Tibial artery (tissue), 4 donors: Measurements from ENCODE around the gene PTPRR.

Experiments used
- DNase-seq, 2 donors: peaks; one replicate each; pipeline ENCODE4 v3.0.0-alpha.2; 2019
- H3K27ac ChIP-seq, 2 donors: fragments of 200-600 bp; sonication (generic) in 1 of 2; 1 replicate in 1 of 2; 2 replicates in 1 of 2; pipeline ENCODE4 v1.5.1; 2018 to 2019; ENCODE audit warnings: mild to moderate bottlenecking in 1 of 2
- H3K27me3 ChIP-seq, 2 donors: fragments of 200-600 bp; sonication (generic) in 1 of 2; one replicate each; pipeline versions ENCODE4 v1.5.1 to v1.6.0; 2016 to 2019
- H3K36me3 ChIP-seq, 3 donors: fragments of 200-600 bp; sonication (generic) in 2 of 3; one replicate each; pipeline ENCODE4 v1.5.1; 2016 to 2019; ENCODE audit warnings: mild to moderate bottlenecking in 2 of 3
- H3K4me1 ChIP-seq, 4 donors: fragments of 200-600 bp; sonication (generic) in 2 of 4; 1 replicate in 3 of 4; 2 replicates in 1 of 4; pipeline ENCODE4 v1.5.1; 2016 to 2019
- H3K4me3 ChIP-seq, 2 donors: fragments of 200-600 bp; sonication (generic) in 1 of 2; 1 replicate in 1 of 2; 2 replicates in 1 of 2; pipeline ENCODE4 v1.5.1; 2018 to 2019; ENCODE audit warnings: mild to moderate bottlenecking in 2 of 2
- H3K9me3 ChIP-seq, 3 donors: fragments of 200-600 bp; sonication (generic) in 1 of 3; one replicate each; pipeline ENCODE4 v1.5.1; 2016 to 2019
- CTCF ChIP-seq, 2 experiments: fragments of 200-600 bp in 1 of 2; fragments of 450-650 bp in 1 of 2; IDR thresholded peaks; one replicate each; pipeline ENCODE4 v1.5.1; 2017 to 2019; ENCODE audit warnings: antibody characterized with exemption in 2 of 2, mild to moderate bottlenecking in 1 of 2, moderate library complexity in 1 of 2
- intact Hi-C: fragments of 100-400 bp; cut with DNase I; formaldehyde crosslinking; loops from one replicate; pipeline ENCODE4 v1.15.0; 2023; ENCODE audit warnings: low total_unique reads

PTPRR gene

GRCh38 chr12:70849265-70849960 is 71.1 kb downstream of the PTPRR start:
- Histone ChIP-seq H3K27ac (no peak overlapping the region), H3K4me3 (no peak overlapping the region), H3K27me3 (no peaks in the 10 kb centered on the region), H3K36me3 (no peaks in the 10 kb centered on the region), H3K4me1 (peaks cover 0 to 33% (median 12%) of the 10 kb centered on the region in 4 donors), H3K9me3 (no peaks in the 10 kb centered on the region)
- intact Hi-C loops = loop anchor here (10.0 kb wide), 1 partner anchor 115 kb away; no protein-coding TSS in a partner anchor
- DNase-seq = no peak
- TF ChIP-seq CTCF (IDR thresholded peaks at IDR 0.05) = peak; percentile 36 to 48

- Histone ChIP-seq H3K36me3 (no peaks in the 10 kb centered on the region), H3K27me3 (no peaks in the 10 kb centered on the region), H3K9me3 (no peaks in the 10 kb centered on the region), H3K4me1 (peaks cover 0 to 18% (median 3%) of the 10 kb centered on the region in 4 donors), H3K4me3 (no peak overlapping the region), H3K27ac (no peak overlapping the region)
- no peak for DNase-seq
- no peak for TF ChIP-seq CTCF (IDR thresholded peaks at IDR 0.05)
- intact Hi-C loops = loop anchor here (10.0 kb wide), 1 partner anchor 113 kb away; no protein-coding TSS in a partner anchor
Measured at GRCh38 chr12:70847871-70848270, 72.7 kb downstream of the PTPRR start.

GRCh38 chr12:70845268-70845667 is 75.3 kb downstream of the PTPRR start:
- intact Hi-C loops = loop anchor here (10.0 kb wide), 1 partner anchor 110 kb away; no protein-coding TSS in a partner anchor
- H3K27ac ChIP-seq = no peak overlapping the region
- H3K9me3 ChIP-seq = no peaks in the 10 kb centered on the region
- H3K4me1 ChIP-seq = peaks cover 0 to 24% (median 3%) of the 10 kb centered on the region in 4 donors
- no peaks in the 10 kb centered on the region for H3K27me3 ChIP-seq
- H3K4me3 ChIP-seq = no peak overlapping the region
- DNase-seq = no peak
- no peak for TF ChIP-seq CTCF (IDR thresholded peaks at IDR 0.05)
- H3K36me3 ChIP-seq = no peaks in the 10 kb centered on the region

GRCh38 chr12:70843363-70843762 is 77.2 kb downstream of the PTPRR start:
- no peak for TF ChIP-seq CTCF (IDR thresholded peaks at IDR 0.05)
- H3K36me3 ChIP-seq = no peaks in the 10 kb centered on the region
- peaks cover 0 to 13% (median 0%) of the 10 kb centered on the region in 4 donors for H3K4me1 ChIP-seq
- H3K27me3 ChIP-seq = no peaks in the 10 kb centered on the region
- DNase-seq = no peak
- no peak overlapping the region for H3K4me3 ChIP-seq
- no peak overlapping the region for H3K27ac ChIP-seq
- intact Hi-C loops = loop anchor here (10.0 kb wide), 1 partner anchor 109 kb away; no protein-coding TSS in a partner anchor
- no peaks in the 10 kb centered on the region for H3K9me3 ChIP-seq

- no peaks in the 10 kb centered on the region for H3K36me3 ChIP-seq
- TF ChIP-seq CTCF (IDR thresholded peaks at IDR 0.05) = no peak
- H3K4me3 ChIP-seq = no peak overlapping the region
- no peak for DNase-seq
- H3K9me3 ChIP-seq = no peaks in the 10 kb centered on the region
- no peak overlapping the region for H3K27ac ChIP-seq
- peaks cover 0 to 13% (median 0%) of the 10 kb centered on the region in 4 donors for H3K4me1 ChIP-seq
- intact Hi-C loops = loop anchor here (10.0 kb wide), 1 partner anchor 108 kb away; no protein-coding TSS in a partner anchor
- H3K27me3 ChIP-seq = no peaks in the 10 kb centered on the region
Measured at GRCh38 chr12:70842942-70843341, 77.6 kb downstream of the PTPRR start.
